GM23248 (cell line): ENCODE data around the gene ARHGAP24.

Source experiments
- EZH2 ChIP-seq: fragments of 200-600 bp; sonication (generic); IDR thresholded peaks from 2 replicates; pipeline ENCODE4 v1.6.1; 2018; ENCODE audit warnings: antibody characterized with exemption, mild to moderate bottlenecking; ENCODE audit not compliant: insufficient read depth, poor library complexity, severe bottlenecking
- EZH2phosphoT487 ChIP-seq: fragments of 200-600 bp; sonication (generic); IDR thresholded peaks from 2 replicates; pipeline ENCODE4 v1.6.1; 2018; ENCODE audit warnings: antibody characterized with exemption, moderate library complexity, mild to moderate bottlenecking, low read depth; ENCODE audit not compliant: insufficient read depth

GRCh38 chr4:85823295-85823694, 348.3 kb downstream of the ARHGAP24 start:
- no peak for TF ChIP-seq EZH2phosphoT487
- no peak for TF ChIP-seq EZH2
